GM23248 (cell line): ENCODE measurements around the gene SYNE3. TPM values are rescaled to one million over a fixed set of nuclear protein-coding genes. Genes with fewer than 3 reads are reported as not detected.

Experiments
- DNase-seq: peaks from one replicate; pipeline ENCODE4 v3.0.0-alpha.2; 2015
- H2AFZ ChIP-seq: fragments of 200-600 bp; sonication (generic); 2 replicates; pipeline ENCODE4 v1.6.1; 2016; ENCODE audit warnings: antibody characterized with exemption
- H3F3A ChIP-seq: fragments of 200-600 bp; sonication (generic); 2 replicates; pipeline ENCODE4 v1.6.1; 2016; ENCODE audit warnings: mild to moderate bottlenecking, antibody characterized with exemption, mixed run types; ENCODE audit not compliant: insufficient read depth
- H3K27ac ChIP-seq: fragments of 200-600 bp; sonication (generic); 2 replicates; pipeline ENCODE4 v1.5.1; 2016; ENCODE audit warnings: mild to moderate bottlenecking
- H3K27me3 ChIP-seq: fragments of 200-600 bp; sonication (generic); replicated peaks from 2 replicates; pipeline ENCODE4 v1.6.1; 2016; ENCODE audit warnings: mild to moderate bottlenecking; ENCODE audit not compliant: insufficient read depth
- H3K36me3 ChIP-seq: fragments of 200-600 bp; sonication (generic); 2 replicates; pipeline ENCODE4 v1.6.1; 2016; ENCODE audit warnings: low read depth, mild to moderate bottlenecking
- H3K4me1 ChIP-seq: fragments of 200-600 bp; sonication (generic); 2 replicates; pipeline ENCODE4 v1.6.1; 2016; ENCODE audit warnings: mild to moderate bottlenecking; ENCODE audit not compliant: insufficient read depth
- H3K4me2 ChIP-seq: fragments of 200-600 bp; sonication (generic); one replicate; pipeline ENCODE4 v1.6.1; 2016; ENCODE audit warnings: mild to moderate bottlenecking; ENCODE audit not compliant: unreplicated experiment
- H3K4me3 ChIP-seq: fragments of 200-600 bp; sonication (generic); 2 replicates; pipeline ENCODE4 v1.5.1; 2016; ENCODE audit warnings: mild to moderate bottlenecking
- H3K79me2 ChIP-seq: fragments of 200-600 bp; sonication (generic); 2 replicates; pipeline ENCODE4 v1.6.1; 2016; ENCODE audit warnings: mild to moderate bottlenecking; ENCODE audit not compliant: insufficient read depth
- H3K9ac ChIP-seq: fragments of 200-600 bp; sonication (generic); 2 replicates; pipeline ENCODE4 v1.6.1; 2016; ENCODE audit warnings: mild to moderate bottlenecking
- H3K9me2 ChIP-seq: fragments of 200-600 bp; sonication (generic); 2 replicates; pipeline ENCODE4 v1.6.1; 2016; ENCODE audit warnings: mixed run types, mild to moderate bottlenecking, moderate library complexity; ENCODE audit not compliant: insufficient read depth
- H3K9me3 ChIP-seq: fragments of 200-600 bp; sonication (generic); one replicate; pipeline ENCODE4 v1.6.1; 2017; ENCODE audit warnings: low read depth
- H4K20me1 ChIP-seq: fragments of 200-600 bp; sonication (generic); 2 replicates; pipeline ENCODE4 v1.6.0; 2016; ENCODE audit not compliant: insufficient read depth
- EZH2 ChIP-seq: fragments of 200-600 bp; sonication (generic); IDR thresholded peaks from 2 replicates; pipeline ENCODE4 v1.6.1; 2018; ENCODE audit warnings: antibody characterized with exemption, mild to moderate bottlenecking; ENCODE audit not compliant: insufficient read depth, poor library complexity, severe bottlenecking
- EZH2phosphoT487 ChIP-seq: fragments of 200-600 bp; sonication (generic); IDR thresholded peaks from 2 replicates; pipeline ENCODE4 v1.6.1; 2018; ENCODE audit warnings: antibody characterized with exemption, moderate library complexity, mild to moderate bottlenecking, low read depth; ENCODE audit not compliant: insufficient read depth
- WGBS, 2 experiments: methylation state at CpG; one replicate each; pipeline ENCODE4 v1.1.6; 2015 to 2017; ENCODE audit warnings: low lambda C conversion rate in 2 of 2, low coverage in 1 of 2; ENCODE audit errors: missing lambda C conversion rate in 2 of 2; 5-methylcytosine and 5-hydroxymethylcytosine counted together
- in situ Hi-C: fragments of 300-500 bp; cut with MboI; formaldehyde crosslinking; loops from 2 replicates; pipeline ENCODE4 v1.15.0; 2020
- polyA plus RNA-seq: library from polyadenylated mRNA; unstranded; fragments of >200 nt; fragmentation: Nextera tagmentation; extraction: Ambion mirVana; gene quantifications from 2 replicates; pipeline ENCODE4 v1.2.1, GENCODE V29; 2016
- total RNA-seq: library from RNA; depleted of rRNA; stranded (reverse); fragments of >200 nt; shearing (Covaris generic); gene quantifications from 2 replicates; pipeline ENCODE4 v1.2.3, GENCODE V29; 2014

Gene SYNE3
- total and polyA plus RNA-seq, 2 experiments from 2014 or later: 1.2 to 4.8 TPM

GRCh38 chr14:95537298-95538089, 21.0 kb upstream of the SYNE3 start:
- no peak overlapping the region for H3K9ac ChIP-seq
- no peak overlapping the region for H3K4me2 ChIP-seq
- WGBS, 2 experiments: 55 to 57% methylated on average over 9 of the region's 9 CpGs
- H3K4me3 ChIP-seq: no peak overlapping the region
- H3K4me1 ChIP-seq: peaks cover 26% of the 10 kb centered on the region
- peaks cover 15% of the 10 kb centered on the region; the same call in 1 of the 2 replicates for H4K20me1 ChIP-seq
- H3F3A ChIP-seq: peaks cover 7% of the 10 kb centered on the region; the same call in 1 of the 2 replicates
- TF ChIP-seq EZH2: no peak
- TF ChIP-seq EZH2phosphoT487: no peak
- H3K27me3 ChIP-seq: no peaks in the 10 kb centered on the region
- in situ Hi-C loops: loop anchor here (25.0 kb wide), 1 partner anchor 750 kb away; no protein-coding TSS in a partner anchor
- H3K79me2 ChIP-seq: peaks cover 91% of the 10 kb centered on the region
- DNase-seq: peak; percentile 34
- no peaks in the 10 kb centered on the region; the same call in 1 of the 2 replicates for H3K36me3 ChIP-seq
- no peaks in the 10 kb centered on the region for H3K9me3 ChIP-seq
- H3K27ac ChIP-seq: no peak overlapping the region
- H3K9me2 ChIP-seq: no peaks in the 10 kb centered on the region
- H2AFZ ChIP-seq: no peak overlapping the region

- peak overlapping the region; percentile 92 for H3K4me2 ChIP-seq
- H3K36me3 ChIP-seq: no peaks in the 10 kb centered on the region; the same call in 1 of the 2 replicates
- in situ Hi-C loops: loop anchor here (25.0 kb wide), 1 partner anchor 751 kb away; no protein-coding TSS in a partner anchor
- DNase-seq: no peak
- H3K9me3 ChIP-seq: no peaks in the 10 kb centered on the region
- peaks cover 91% of the 10 kb centered on the region for H3K79me2 ChIP-seq
- H4K20me1 ChIP-seq: peaks cover 15% of the 10 kb centered on the region; the same call in 1 of the 2 replicates
- peaks cover 15% of the 10 kb centered on the region; the same call in 1 of the 2 replicates for H3F3A ChIP-seq
- H3K9me2 ChIP-seq: no peaks in the 10 kb centered on the region
- peak overlapping the region; percentile 83 for H3K4me3 ChIP-seq
- H3K27ac ChIP-seq: no peak overlapping the region
- H2AFZ ChIP-seq: no peak overlapping the region
- H3K4me1 ChIP-seq: peaks cover 34% of the 10 kb centered on the region
- H3K9ac ChIP-seq: peak overlapping the region; percentile 93; the same call in 1 of the 2 replicates
- H3K27me3 ChIP-seq: no peaks in the 10 kb centered on the region
- no peak for TF ChIP-seq EZH2
- no peak for TF ChIP-seq EZH2phosphoT487
- WGBS, 2 experiments: 58 to 62% methylated on average over 5 of the region's 5 CpGs
Observed at GRCh38 chr14:95536671-95537070, 20.2 kb upstream of the SYNE3 start.

DNA sequence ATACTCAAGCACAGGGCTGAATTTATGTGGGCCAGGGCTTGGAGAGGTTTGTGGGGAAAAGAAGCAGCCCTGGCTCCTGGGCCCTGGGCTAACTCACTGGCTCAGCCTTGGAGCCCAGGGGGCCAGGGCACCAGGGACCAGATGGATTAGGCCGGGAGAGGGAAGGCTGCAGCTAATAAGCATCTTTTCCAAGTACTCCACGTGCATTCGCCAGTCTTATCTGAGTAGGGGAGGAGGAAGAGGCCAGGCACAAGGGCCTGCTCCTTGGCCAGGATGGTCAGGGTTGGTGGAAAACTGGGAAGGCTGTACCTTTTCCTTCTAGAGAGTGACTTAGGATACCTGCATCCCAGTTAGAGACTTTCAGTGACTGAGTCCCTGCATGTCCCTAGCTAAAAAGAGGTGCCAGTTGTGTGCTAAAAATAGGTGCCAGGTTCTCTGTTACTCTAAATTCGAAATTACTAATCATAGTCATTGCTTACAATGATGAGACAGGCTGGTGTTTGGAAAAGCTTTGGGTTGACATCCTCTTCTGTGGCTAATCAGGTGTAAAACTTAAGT, 19.7 kb upstream of the SYNE3 start:
- Histone ChIP-seq H3K9ac (peak overlapping the region; percentile 93), H3K4me3 (peak overlapping the region; percentile 83), H4K20me1 (peaks cover 15% of the 10 kb centered on the region; the same call in 1 of the 2 replicates), H3K9me3 (no peaks in the 10 kb centered on the region), H3K36me3 (no peaks in the 10 kb centered on the region; the same call in 1 of the 2 replicates), H2AFZ (peak overlapping the region; percentile 75), H3K27me3 (no peaks in the 10 kb centered on the region), H3F3A (peaks cover 21% of the 10 kb centered on the region; the same call in 1 of the 2 replicates), H3K4me1 (peaks cover 40% of the 10 kb centered on the region), H3K9me2 (no peaks in the 10 kb centered on the region), H3K27ac (peak overlapping the region; percentile 87), H3K4me2 (peak overlapping the region; percentile 92), H3K79me2 (peaks cover 91% of the 10 kb centered on the region)
- WGBS, 2 experiments: 12 to 20% methylated on average over 4 of the region's 4 CpGs
- TF ChIP-seq EZH2phosphoT487: no peak
- TF ChIP-seq EZH2: no peak
- in situ Hi-C loops: loop anchor here (25.0 kb wide), 1 partner anchor 751 kb away; no protein-coding TSS in a partner anchor
- DNase-seq: no peak

- no peak for TF ChIP-seq EZH2phosphoT487
- no peak for TF ChIP-seq EZH2
- peaks cover 9% of the 10 kb centered on the region; the same call in 1 of the 2 replicates for H4K20me1 ChIP-seq
- 1% methylated on average over 48 to 52 of the region's 52 CpGs for WGBS, 2 experiments
- in situ Hi-C loops: loop anchor here (25.0 kb wide), 1 partner anchor 752 kb away; no protein-coding TSS in a partner anchor
- no peaks in the 10 kb centered on the region; the same call in 1 of the 2 replicates for H3K36me3 ChIP-seq
- peak overlapping the region; percentile 75 for H2AFZ ChIP-seq
- peaks cover 47% of the 10 kb centered on the region for H3K4me1 ChIP-seq
- peak; percentile 59 for DNase-seq
- peaks cover 91% of the 10 kb centered on the region for H3K79me2 ChIP-seq
- peak overlapping the region; percentile 87 for H3K27ac ChIP-seq
- peak overlapping the region; percentile 83 for H3K4me3 ChIP-seq
- no peaks in the 10 kb centered on the region for H3K9me2 ChIP-seq
- H3K9me3 ChIP-seq: no peaks in the 10 kb centered on the region
- no peaks in the 10 kb centered on the region for H3K27me3 ChIP-seq
- peak overlapping the region; percentile 93 for H3K9ac ChIP-seq
- H3F3A ChIP-seq: peaks cover 28% of the 10 kb centered on the region
- peak overlapping the region; percentile 92 for H3K4me2 ChIP-seq
Observed at GRCh38 chr14:95535226-95536021, 19.0 kb upstream of the SYNE3 start.
